K562 treated with DMSO at 1 percent for 12 hours (cell line): ENCODE data around the gene SAMD9. TPM values are rescaled to one million over a fixed set of nuclear protein-coding genes. Genes with fewer than 3 reads are reported as not detected.

Source experiments
- total RNA-seq: library from RNA; unstranded; fragments of 300-600 nt; gene quantifications from 2 replicates; pipeline ENCODE4 v1.2.3, GENCODE V29; 2022; ENCODE audit not compliant: insufficient read depth

Gene SAMD9
- 0.80 and 4.0 TPM in 2 replicates for total RNA-seq

DNA sequence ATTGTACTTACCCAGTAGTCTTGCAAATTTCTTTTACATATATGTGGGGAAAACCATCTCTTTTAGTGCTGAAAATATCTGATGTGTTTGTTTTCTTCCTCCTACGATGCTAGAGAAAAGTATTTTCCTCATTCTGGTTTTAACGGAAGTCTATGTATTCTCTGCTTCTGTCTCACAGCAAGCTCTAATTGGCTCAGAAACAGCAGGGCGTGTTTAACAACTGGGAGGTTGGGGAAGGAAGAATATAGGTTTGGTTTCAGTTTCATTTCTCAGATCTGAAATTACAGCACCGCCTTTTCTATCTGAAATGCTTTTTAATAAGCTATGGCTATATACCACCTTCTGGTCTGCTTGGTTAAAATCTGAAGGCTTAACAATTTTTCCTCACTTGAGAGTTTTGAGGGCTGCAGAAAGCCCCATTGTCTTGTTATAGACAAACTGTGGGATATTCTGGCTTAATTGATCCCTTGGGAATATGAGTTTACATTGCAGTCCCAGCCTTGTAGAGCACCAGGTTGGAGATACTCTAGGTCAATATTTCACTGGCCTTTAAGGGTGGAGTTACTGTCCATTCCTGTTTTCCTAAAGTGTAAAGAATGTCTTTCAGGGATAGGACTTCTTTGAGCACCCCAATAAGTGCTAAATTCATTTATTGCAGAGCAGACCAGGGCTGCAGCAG lies at the start of gene SAMD9:
Gene SAMD9, minus strand, starts transcription at position 128 of the 679 bp plus-strand sequence. CDS start 11,882 bp downstream, outside the sequence.

DNA sequence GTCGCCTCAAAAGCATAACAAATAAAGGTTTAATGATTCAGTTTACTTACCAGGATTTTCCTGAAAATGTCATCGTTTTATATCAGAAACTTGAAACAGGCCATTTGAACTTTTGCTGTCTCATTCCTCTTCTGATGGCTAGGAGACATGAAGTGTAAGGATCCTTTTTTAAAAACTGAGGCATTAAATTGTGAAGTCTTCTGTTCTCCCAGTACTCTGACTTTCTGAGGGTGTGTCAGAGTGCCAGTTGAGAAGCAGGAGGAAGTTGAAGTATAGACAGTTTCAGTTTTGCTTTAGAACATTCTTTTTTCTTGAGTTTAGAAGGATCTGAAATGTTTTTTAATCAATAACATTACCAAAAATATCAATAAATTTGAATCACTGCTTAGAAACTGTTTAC lies 30.4 kb upstream of the SAMD9 start, which contains the start of gene SAMD9L:
Gene SAMD9L, minus strand, starts transcription at position 242 of the 400 bp plus-strand sequence. CDS start 12,414 bp downstream, outside the sequence.

Other genes with a start within 250 kb of the SAMD9 start
- 0.66 and 2.0 TPM in 2 replicates for gene SAMD9L, start 30.4 kb upstream of the SAMD9 start, total RNA-seq
- gene HEPACAM2, start 108.5 kb upstream of the SAMD9 start, total RNA-seq, result 3.5 and 6.6 TPM in 2 replicates
- gene VPS50, start 114.4 kb upstream of the SAMD9 start, total RNA-seq, result 4.3 and 11.5 TPM in 2 replicates